ENCODE results near the gene ACVR2B.
"Not testable (repeated sequence)": the region's sequence is repeated elsewhere in the genome, so short reads cannot be mapped to it uniquely, and the experiment has no call there.

The ACVR2B gene

GRCh38 chr3:38453075-38453912, at the start of gene ACVR2B:
TSS of gene ACVR2B (plus strand) at chr3:38453890. CDS start at chr3:38454323, 433 bp downstream.
- DNase-seq, result peak; percentile 82 to 95 (median 90)
- intact Hi-C loops (cut with DNase I), result loop anchor here (5.0 to 10.0 kb wide), 3 partner anchors 34 to 318 kb away; partner anchors contain the start of genes ACAA1, MYD88 and XYLB

DNA sequence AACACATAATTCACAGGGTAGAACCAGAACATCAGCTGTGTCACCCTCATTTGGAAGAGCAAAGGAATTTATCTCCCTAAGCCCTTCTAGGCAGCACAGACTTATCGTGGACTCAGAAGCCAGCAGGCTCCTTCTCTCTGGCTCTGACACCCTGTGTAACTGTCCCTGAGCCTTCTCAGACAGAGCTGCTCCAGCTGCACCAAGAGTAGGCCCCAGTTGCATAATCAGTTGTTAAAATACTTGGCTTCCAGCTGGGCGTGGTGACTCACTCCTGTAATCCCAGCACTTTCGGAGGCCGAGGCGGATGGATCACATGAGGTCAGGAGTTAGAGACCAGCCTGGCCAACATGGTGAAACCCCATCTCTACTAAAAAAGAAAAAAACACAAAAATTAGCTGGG, 49.4 kb upstream of the ACVR2B start:
- DNase-seq, result peak in 1 of 42 donors; percentile 33
- intact Hi-C loops (cut with DNase I), result no loop called here

- no peak for DNase-seq
- intact Hi-C loops (cut with DNase I), result no loop called here
Measured at GRCh38 chr3:38411591-38411990, 42.1 kb upstream of the ACVR2B start.

- DNase-seq; intact Hi-C loops (cut with DNase I): not testable (repeated sequence)
Measured at GRCh38 chr3:38420758-38421157, 32.9 kb upstream of the ACVR2B start.

GRCh38 chr3:38421679-38422336, 31.9 kb upstream of the ACVR2B start:
- intact Hi-C loops (cut with DNase I), result no loop called here
- DNase-seq, result no peak

DNA sequence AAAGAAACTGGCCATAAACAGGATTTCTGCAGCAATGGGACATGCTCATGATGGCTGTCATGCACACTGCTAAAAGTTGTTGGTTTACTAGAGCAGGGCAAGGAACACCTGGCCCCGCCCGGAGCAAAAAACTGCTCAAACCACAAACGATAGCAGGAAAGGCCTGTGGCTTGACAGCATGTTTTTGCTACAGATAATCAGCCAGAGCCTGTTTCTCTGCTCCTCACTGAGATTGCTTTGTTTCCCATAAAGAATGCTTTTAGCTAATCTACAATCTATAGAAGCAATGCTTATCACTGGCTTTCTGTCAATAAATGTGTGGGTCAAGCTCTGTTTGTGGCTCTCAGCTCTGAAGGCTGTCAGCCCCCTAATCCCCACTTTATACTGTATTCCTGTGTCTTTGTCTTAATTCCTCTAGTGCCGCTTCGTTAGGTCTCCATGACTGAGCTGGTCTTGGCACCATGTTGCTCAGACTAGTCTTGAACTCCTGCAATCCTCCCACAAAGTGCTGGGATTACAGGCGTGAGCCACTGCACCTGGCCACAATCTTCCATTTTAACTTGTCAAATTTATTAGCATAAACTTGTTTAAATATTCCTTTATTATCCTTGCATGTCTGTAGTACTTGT, 26.8 kb upstream of the ACVR2B start:
- DNase-seq; intact Hi-C loops (cut with DNase I): not testable (repeated sequence)

DNA sequence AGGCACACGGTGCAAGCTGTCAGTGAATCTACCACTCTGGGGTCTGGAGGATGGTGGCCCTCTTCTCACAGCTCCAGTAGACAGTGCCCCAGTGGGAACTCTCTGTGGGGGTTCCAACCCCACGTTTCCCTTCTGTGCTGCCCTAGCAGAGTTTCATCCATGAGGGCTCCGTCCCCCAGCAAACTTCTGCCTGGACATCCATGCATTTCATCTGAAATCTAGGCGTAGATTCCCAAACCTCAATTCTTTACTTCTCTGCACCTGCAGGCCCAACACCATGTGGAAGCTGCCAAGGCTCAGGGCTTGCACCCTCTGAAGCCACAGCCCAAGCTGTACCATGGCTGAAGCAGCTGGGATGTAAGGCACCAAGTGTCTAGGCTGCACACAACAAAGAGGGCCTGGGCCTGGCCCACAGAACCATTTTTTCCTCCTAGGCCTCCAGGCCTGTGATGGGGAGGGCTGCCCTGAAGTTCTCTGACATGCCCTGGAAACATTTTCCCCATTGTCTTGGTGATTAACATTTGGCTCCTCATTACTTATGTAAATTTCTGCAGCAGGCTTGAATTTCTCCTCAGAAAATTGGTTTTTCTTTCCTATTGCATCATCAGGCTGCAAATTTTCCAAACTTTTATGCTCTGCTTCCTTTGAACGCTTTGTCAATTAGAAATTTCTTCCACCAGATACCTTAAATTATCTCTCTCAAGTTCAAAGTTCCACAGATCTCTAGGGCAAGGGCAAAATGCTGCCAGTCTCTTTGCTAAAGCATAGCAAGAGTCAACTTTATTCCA, 20.6 kb upstream of the ACVR2B start:
- DNase-seq; intact Hi-C loops (cut with DNase I): not testable (repeated sequence)

GRCh38 chr3:38433661-38434060, 20.0 kb upstream of the ACVR2B start:
- intact Hi-C loops (cut with DNase I); DNase-seq: not testable (repeated sequence)

GRCh38 chr3:38438436-38439069, 15.1 kb upstream of the ACVR2B start:
- DNase-seq; intact Hi-C loops (cut with DNase I): not testable (repeated sequence)

DNA sequence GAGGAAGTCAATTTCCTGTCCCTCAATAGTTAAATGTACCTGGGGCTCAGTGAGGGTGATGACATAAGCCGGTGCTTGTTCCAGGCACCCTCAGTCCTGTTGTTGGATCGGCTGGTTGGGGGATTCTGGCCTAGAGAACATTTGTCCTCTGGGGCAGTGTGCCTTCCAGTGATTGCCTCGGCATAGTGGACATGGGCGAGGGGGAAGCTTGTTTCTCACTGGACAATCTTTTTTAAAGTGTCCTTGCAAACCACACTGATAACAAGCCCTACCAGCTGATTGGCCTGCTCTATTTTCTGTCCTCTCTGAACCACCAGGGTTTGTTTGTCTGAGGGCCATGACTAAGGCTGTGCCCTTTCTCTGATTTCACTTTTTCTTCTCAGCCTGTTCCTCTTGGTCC, 10.5 kb upstream of the ACVR2B start:
- DNase-seq; intact Hi-C loops (cut with DNase I): not testable (repeated sequence)

DNA sequence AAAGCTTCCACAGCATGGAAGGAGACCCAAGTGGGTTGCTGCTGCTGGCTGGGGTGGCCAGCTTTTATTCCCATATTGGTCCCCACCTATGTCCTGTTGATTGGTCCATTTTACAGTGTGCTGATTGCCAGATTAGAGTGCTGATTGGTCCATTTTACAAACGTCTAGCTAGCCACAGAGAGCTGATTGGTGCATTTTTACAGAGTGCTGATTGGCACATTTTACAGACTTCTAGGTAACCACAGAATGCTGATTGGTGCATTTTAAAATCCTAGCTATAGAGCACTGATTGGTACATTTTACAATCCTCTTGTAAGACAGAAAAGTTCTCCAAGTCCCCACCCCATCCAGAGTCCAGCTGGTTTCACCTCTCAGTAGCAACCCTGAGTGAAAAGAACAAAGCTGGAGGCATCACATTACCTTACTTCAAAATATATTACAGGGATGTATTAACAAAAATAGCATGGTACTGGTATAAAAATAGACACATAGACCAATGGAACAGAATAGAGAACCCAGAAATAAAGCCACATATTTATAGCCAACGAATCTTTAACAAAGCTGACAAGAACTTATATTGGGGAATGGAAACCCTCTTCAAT, 7.5 kb upstream of the ACVR2B start:
- intact Hi-C loops (cut with DNase I), result no loop called here

GRCh38 chr3:38446812-38447211, 6.9 kb upstream of the ACVR2B start:
- no peak for DNase-seq
- intact Hi-C loops (cut with DNase I), result no loop called here

More for the DNA sequence above, 7.5 kb upstream of the ACVR2B start:
- DNase-seq, result no peak

DNA sequence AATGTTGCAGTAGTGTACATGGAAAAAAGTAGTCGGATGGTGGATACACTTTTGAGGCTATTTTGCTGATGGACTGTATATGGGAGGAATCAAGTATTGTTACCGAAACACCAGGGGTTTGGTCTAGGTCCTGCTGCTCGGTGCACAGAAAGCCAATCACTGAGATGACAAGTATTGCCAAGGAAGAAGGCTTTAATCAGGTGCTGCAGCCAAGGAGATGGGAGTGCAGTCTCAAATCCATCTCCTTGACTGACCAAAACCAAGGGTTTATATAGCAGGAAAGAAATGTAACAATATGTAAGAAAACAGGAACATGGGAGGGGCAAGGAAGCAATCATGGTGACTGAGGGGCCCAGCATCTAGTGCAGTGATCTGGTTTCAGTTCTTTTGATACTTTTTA, 2.8 kb upstream of the ACVR2B start:
- intact Hi-C loops (cut with DNase I), result loop anchor here (5.0 to 10.0 kb wide), 3 partner anchors 36 to 316 kb away; partner anchors contain the start of genes ACAA1, MYD88 and XYLB

DNA sequence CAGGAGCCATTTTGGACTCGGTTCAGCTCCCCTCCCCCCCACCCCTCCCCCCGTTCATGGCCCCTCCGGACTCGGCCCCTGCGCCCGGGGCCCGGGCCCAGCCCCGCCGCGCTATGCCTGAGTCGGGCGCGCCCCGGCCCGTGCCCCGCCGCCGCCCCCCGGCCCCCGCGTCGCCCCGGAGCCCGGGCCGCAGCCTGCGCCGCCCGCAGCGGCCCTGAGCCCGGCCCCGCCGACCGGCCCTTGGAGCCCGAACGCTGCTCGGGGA, 155 bp downstream of the ACVR2B start:
- intact Hi-C loops (cut with DNase I), result loop anchor here (5.0 to 10.0 kb wide), 3 partner anchors 33 to 319 kb away; partner anchors contain the start of genes ACAA1, MYD88 and XYLB
- DNase-seq, result peak in 4 of 42 donors; percentile 21 to 57 (median 32)

More for the DNA sequence above, 2.8 kb upstream of the ACVR2B start:
- no peak for DNase-seq

DNA sequence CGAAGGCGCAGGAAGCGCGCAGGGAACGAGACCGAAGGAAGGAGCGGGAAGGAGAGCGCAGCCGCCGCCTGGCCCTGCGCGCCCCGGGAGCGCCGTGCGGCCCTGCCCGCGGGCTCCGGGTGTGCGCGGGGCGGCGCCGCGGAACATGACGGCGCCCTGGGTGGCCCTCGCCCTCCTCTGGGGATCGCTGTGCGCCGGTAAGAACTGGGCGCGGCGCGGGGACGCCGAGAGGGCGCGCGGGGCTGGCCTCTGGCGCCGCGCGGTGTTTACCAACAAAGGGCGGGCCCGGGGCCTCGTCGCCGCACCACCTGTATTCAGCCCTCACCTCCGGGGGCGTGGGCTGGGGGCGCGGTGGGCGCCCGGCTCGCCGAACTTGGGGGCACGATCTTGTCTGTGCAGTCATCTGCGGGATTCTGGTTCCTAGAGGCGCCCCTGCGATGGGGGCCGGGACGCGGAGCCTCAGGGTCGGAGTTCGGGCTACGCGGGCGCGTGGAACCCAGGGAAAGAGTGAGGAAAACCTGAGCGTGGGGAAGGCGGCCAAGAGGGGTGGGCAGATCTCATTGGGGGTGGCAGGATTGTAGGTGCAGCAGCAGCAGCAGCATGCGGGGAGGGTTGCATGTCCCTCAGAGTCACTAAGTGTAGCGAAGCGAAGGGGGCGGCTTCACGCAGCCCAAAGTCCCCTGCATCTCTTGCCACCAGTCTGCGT, 641 bp downstream of the ACVR2B start:
- intact Hi-C loops (cut with DNase I), result loop anchor here (5.0 to 10.0 kb wide), 3 partner anchors 33 to 320 kb away; partner anchors contain the start of genes ACAA1, MYD88 and XYLB
- DNase-seq, result peak in 39 of 42 donors; percentile 12 to 67 (median 44)

DNA sequence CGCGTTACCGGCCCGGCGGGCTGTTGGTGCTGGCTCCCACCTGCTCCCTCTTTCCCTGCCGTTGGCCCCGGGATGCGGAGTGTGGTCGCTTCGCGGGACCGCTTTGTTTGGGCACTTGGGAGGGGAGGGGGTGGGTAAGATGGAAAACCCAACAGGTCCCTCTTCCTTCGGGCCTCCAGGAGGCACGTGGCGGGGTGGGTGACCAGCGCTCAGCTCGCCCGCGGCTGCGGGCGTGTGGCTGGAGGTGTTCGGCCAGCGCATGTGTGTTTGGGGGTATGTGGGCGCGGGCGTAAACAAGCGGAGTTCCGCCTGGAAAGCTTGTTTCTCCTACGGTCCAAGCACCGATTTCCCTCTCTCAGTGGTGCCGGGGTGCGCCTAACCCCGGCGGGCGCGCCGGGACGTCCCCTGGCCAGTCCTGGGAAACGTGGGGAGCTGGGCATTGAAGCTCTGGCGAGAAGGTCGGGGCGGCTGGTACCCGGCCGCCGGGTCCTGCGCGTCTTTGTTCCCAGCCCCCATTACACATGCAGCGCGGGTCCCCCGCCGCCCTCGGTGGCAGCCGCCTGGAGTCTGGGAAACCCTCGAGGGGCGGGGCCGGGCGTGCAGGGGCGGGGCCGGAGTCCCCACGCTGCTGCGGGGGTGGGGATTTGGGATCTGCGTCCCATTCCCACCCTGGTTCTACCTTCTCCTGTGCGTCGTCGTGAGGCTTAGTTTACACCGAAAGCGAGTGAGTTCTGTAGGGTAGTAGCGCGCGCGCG, 1.4 kb downstream of the ACVR2B start:
- DNase-seq, result peak; percentile 29 to 87 (median 74)
- intact Hi-C loops (cut with DNase I), result loop anchor here (5.0 to 10.0 kb wide), 3 partner anchors 32 to 320 kb away; partner anchors contain the start of genes ACAA1, MYD88 and XYLB

Data from head of caudate nucleus (tissue), 42 donors.